ENCODE measurements around the gene CRBN.

CRBN gene

GRCh38 chr3:3109407-3110298, 69.8 kb downstream of the CRBN start:
- ATAC-seq (peak; percentile 85), DNase-seq (ENCODE audit: low spot score in 2 of 2) (no peak)
- no peaks in the 10 kb centered on the region for H3K9me3 Mint-ChIP-seq
- peak overlapping the region; percentile 93 for H3K27ac Mint-ChIP-seq
- peaks cover 6% of the 10 kb centered on the region for H3K36me3 Mint-ChIP-seq
- peak overlapping the region; percentile 44 for H3K4me3 Mint-ChIP-seq
- H3K4me1 Mint-ChIP-seq, result peaks cover 31% of the 10 kb centered on the region

- H3K4me1 Mint-ChIP-seq, result peaks cover 29% of the 10 kb centered on the region
- H3K9me3 Mint-ChIP-seq, result no peaks in the 10 kb centered on the region
- ATAC-seq, result peak; percentile 53
- peak overlapping the region; percentile 67 for H3K27ac Mint-ChIP-seq
- no peak for DNase-seq (ENCODE audit: low spot score in 2 of 2)
- H3K4me3 Mint-ChIP-seq, result peak overlapping the region; percentile 44
- H3K36me3 Mint-ChIP-seq, result peaks cover 6% of the 10 kb centered on the region
Measured at GRCh38 chr3:3107858-3108257, 71.6 kb downstream of the CRBN start.

DNA sequence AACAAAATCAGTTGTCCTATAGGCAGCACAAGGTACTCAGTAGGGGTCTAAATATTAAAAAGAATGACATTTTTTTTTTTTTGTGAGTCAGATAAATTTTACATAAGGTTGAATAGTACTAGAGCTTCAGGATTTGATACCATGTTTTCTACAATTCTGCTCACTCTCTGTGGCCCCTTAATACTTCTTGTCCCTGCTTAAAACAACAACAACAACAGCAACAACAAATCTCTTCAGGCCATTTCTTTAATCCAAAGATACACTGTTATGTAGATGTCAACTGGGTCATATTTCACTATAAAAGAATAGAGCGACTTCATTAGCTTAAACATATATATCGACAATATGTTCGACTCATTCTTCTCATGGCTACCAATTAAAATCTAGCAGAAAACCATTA, 72.3 kb downstream of the CRBN start:
- Mint-ChIP-seq H3K4me3 (peak overlapping the region; percentile 44), H3K4me1 (peaks cover 29% of the 10 kb centered on the region), H3K36me3 (peaks cover 6% of the 10 kb centered on the region), H3K27ac (peak overlapping the region; percentile 67), H3K9me3 (no peaks in the 10 kb centered on the region)
- DNase-seq (ENCODE audit: low spot score in 2 of 2) (no peak), ATAC-seq (no peak)

- H3K4me3 Mint-ChIP-seq, result no peak overlapping the region
- DNase-seq (ENCODE audit: low spot score in 2 of 2) (no peak), ATAC-seq (no peak)
- H3K27ac Mint-ChIP-seq, result no peak overlapping the region
- H3K36me3 Mint-ChIP-seq, result peaks cover 12% of the 10 kb centered on the region
- H3K9me3 Mint-ChIP-seq, result no peaks in the 10 kb centered on the region
- H3K4me1 Mint-ChIP-seq, result peaks cover 31% of the 10 kb centered on the region
Measured at GRCh38 chr3:3105815-3106214, 73.7 kb downstream of the CRBN start.

DNA sequence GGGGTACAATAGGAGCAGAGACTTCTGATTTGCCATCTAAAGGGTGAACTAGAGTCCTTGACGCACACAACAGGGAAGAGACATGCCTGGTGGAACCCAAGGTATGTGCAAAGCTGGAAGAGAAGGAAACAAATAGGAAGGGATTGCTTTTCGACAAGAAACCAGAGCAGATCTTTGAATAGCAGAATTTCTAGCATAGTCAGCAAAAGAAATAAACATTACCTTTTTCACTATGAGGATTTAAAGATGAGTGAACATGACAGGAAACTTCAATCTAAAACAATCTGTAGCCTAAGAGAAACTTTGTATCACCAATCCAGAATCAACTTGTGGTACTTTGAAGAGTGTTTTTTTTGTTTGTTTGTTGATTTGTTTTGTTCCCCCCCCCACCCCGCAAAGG, 74.2 kb downstream of the CRBN start:
- ATAC-seq, result no peak
- H3K9me3 Mint-ChIP-seq, result no peaks in the 10 kb centered on the region
- no peak overlapping the region for H3K4me3 Mint-ChIP-seq

DNA sequence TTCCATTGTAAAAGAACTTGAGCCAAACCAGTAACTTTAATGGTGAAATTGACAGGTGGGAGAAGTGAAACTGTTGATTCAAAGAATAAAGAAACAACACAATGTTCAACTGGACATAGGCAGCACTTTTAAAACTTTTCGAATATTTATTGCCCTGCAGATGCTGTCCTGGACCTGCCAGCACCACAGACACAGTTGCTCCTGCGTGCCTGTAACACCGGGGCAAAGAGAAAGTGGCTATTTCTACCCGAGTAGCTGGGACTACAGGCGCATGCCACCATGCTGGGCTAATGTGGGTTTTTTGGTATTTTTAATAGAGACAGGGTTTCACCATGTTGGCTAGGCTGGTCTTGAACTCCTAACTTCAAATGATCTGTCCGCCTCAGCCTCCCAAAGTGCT, 76.7 kb downstream of the CRBN start:
- H3K9me3 Mint-ChIP-seq, result no peaks in the 10 kb centered on the region
- ATAC-seq (no peak), DNase-seq (ENCODE audit: low spot score in 2 of 2) (no peak)
- H3K4me3 Mint-ChIP-seq, result no peak overlapping the region
- H3K27ac Mint-ChIP-seq, result no peak overlapping the region
- H3K36me3 Mint-ChIP-seq, result peaks cover 6% of the 10 kb centered on the region
- H3K4me1 Mint-ChIP-seq, result peaks cover 5% of the 10 kb centered on the region

More for the DNA sequence above, 74.2 kb downstream of the CRBN start:
- no peak overlapping the region for H3K27ac Mint-ChIP-seq
- no peak for DNase-seq (ENCODE audit: low spot score in 2 of 2)
- peaks cover 12% of the 10 kb centered on the region for H3K36me3 Mint-ChIP-seq
- H3K4me1 Mint-ChIP-seq, result peaks cover 26% of the 10 kb centered on the region

- DNase-seq (ENCODE audit: low spot score in 2 of 2), result no peak
- no peaks in the 10 kb centered on the region for H3K9me3 Mint-ChIP-seq
- peaks cover 6% of the 10 kb centered on the region for H3K36me3 Mint-ChIP-seq
- peak; percentile 77 for ATAC-seq
- no peak overlapping the region for H3K4me3 Mint-ChIP-seq
- no peak overlapping the region for H3K27ac Mint-ChIP-seq
- peaks cover 5% of the 10 kb centered on the region for H3K4me1 Mint-ChIP-seq
Measured at GRCh38 chr3:3101660-3102458, 77.6 kb downstream of the CRBN start.
